Effector CD8-positive, alpha-beta T cell (primary cell): ENCODE results near the gene MOSMO.

Source experiments
- DNase-seq: peaks from one replicate; lab custom pipeline; 2025; lab: John Stamatoyannopoulos, UW

The MOSMO gene

GRCh38 chr16:22050963-22051362 lies 43.1 kb downstream of the MOSMO start:
- DNase-seq = no peak

DNA sequence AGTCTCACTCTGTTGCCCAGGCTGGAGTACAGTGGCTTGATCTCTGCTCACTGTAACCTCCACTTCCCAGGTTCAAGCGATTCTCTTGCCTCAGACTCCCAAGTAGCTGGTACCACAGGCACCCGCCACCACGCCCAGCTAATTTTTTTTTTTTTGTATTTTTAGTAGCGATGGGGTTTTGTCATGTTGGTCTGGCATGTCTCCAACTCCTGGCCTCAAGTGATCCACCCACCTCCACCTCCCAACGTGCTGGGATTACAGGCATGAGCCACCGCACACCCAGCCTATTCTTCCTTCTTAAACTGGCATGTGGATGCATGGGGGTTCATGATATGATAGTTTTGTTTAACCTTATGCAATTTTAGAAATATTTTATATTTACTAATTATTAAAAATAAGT lies 45.1 kb downstream of the MOSMO start:
- no peak for DNase-seq

DNA sequence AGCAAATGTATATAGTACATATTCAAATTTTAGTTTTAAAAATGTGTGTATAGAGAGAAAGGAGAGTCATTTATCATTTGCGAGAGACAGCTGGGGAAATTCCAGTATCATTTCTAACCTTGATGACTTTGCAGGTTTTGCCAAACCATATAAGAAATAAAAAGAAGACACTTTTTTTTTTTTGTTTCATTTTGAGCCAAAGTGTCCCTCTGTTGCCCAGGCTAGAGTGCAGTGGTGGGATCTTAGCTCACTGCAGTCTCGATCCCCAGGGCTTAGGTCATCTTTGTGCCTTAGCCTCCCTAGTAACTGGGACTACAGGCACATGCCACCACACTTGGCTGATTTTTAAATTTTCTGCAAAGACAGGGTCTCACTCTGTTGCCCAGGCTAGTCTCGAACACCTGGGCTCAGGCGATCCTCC lies 46.0 kb downstream of the MOSMO start:
- DNase-seq = no peak

DNA sequence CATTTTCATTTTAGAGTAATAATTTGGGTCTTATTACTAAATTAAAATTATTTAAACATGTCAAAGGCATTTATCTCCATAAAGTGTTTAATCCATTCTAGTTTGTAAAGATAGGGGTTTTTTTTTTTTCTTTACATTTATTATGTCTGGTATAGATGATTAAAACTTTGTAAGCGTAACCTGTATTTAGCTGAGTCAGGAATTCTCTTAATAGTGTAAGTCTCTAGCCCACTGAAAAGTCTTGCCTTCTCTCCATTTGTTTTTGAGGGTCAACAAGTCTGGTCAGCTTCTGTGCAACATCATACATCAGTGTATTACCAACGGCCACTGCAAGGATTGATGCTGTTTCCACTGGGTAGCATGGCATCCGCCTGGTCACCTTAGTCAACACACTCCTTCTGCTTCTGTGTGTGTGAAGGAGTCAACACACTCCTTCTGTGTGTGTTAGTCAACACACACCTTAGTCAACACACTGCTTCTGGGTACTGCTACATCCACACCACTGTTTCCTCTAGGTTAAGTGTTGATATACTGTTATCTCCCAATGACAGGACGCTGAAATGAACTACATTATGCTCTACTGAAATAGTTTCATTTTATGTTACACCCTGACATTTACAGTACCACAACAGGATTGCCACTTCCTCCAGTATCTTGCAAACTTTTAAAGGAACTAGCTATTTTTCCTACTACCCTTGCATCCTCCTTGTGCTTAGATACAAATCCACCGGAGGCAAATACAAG lies 47.1 kb downstream of the MOSMO start:
- DNase-seq = no peak

DNA sequence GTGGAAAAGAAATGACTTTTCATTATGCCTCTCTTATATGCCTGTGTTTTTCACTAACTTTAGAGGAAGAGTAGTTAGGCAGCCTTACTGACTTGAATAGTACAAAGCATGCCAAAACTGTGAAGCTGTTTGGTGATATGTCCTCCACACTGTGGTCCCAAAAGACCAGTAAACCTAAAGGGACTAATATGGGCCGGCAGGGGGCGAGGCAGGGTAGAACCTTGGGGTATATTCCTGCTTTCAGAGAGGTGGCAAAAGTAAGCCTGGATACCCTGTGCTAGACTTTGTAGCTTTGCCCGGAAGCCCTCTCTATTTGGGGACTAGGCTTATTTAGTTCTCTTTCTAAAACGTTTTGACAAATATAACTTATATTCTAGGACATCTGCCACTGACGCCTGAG lies 48.0 kb downstream of the MOSMO start:
- no peak for DNase-seq

DNA sequence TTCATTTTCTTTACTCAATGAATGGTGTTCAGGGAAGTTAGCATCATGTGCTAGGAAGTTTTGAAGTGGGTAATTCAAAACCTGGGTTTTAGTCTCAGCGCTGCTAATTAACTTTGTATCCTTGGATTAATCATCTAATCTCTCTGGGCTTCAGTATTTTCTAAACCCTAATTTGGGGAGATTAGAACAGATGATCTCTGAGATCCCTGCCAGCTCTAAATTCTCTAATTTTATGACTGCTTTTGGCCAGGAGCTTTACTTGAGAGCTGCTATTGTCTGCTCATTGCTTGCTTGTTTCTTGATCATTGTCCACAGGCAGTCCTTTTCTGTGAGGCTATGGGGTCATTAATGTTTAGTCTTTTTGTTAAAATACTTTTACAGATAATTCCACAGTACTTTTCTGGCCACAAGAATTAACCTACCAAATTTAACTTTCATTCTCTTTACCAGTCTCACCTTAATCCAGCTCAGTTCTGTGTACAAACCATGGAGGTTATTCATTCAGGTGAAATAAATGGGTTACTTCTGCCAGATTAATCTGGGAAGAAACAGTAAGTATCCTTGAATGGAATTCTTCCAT lies 56.1 kb downstream of the MOSMO start:
- no peak for DNase-seq

DNA sequence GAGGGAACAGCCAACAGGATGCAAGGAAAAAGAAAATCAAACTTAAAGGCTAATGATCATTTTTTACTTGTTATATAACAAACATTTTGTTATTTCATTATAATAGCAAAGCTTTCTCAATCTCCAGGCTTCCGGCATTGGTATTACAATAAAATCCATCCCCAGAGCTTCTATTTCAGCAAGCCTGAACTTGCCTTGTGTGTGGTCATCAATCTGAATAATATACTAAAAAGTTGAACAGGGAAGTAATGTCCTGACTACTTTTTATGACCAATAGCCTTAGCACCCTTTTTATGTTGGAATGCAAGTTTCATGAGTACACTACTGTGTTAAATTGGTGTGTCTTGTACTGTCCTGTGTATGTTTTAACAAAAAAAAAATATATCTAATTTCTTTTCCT lies 57.3 kb downstream of the MOSMO start:
- DNase-seq = no peak

DNA sequence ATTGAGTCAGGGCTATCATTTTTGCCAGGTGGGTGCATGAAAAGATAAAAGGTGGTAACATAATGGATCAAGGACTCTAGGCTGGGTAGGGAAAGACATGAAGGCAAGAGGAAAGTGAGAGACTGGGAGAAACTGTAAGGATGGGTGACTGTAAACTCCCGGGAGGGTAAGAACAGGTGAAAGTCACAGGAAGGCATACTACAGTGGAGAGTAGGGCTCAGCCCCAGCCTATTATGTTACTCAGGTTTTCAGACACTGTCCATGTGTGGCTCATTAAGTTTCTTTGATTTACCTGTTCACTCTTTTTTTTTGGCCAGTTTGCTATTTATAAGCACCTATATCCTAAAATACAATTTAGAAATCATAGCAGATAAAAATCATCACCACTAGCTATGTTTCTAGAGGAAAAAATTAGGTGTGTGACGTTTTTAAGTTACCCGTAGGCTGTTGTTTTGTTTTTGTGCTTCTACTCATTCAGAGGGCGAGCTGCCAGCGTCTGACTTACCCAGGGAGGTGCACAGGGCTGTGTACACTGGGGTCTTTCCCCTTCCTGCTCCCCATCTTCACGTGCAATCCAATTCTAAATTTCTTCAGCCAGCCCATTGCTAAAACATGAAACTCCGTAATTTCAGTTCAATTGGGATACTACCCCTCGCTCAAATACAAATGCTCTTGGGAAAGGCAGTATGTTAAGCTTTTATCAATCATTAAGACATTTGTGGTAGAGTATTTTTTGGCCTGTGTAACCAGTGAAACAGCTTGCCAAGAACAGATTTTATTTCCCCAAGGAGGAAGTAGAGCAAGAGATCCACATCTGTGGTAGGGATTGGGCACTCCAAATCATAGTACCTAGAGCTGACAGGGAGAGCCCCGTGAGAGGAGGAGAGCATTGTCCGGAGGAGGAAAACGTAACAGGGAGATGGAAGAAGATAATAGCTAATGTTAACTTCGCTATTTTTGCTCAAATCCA lies 62.7 kb downstream of the MOSMO start:
- DNase-seq = no peak

- DNase-seq = no peak
Measured at GRCh38 chr16:22071331-22071910, 63.5 kb downstream of the MOSMO start.

DNA sequence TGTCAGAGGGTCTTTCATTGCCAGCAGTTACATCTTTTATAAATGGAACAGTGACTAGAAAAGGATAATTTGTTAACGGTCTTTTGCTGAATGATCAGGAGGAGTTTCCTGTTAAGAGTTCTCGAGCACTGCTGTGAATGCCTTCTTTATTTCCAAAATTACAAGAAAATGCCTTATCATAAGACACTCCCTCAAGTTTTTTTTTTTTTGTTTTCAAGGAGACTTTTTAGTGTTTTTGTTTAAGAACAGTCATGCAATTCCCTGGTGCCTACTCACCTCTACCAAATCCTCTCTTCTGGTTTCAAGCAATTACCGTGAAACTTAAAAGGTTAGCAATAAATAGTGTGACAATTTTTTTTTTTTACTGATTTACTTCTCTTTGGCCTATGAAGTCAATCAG lies 65.4 kb downstream of the MOSMO start:
- DNase-seq = no peak

DNA sequence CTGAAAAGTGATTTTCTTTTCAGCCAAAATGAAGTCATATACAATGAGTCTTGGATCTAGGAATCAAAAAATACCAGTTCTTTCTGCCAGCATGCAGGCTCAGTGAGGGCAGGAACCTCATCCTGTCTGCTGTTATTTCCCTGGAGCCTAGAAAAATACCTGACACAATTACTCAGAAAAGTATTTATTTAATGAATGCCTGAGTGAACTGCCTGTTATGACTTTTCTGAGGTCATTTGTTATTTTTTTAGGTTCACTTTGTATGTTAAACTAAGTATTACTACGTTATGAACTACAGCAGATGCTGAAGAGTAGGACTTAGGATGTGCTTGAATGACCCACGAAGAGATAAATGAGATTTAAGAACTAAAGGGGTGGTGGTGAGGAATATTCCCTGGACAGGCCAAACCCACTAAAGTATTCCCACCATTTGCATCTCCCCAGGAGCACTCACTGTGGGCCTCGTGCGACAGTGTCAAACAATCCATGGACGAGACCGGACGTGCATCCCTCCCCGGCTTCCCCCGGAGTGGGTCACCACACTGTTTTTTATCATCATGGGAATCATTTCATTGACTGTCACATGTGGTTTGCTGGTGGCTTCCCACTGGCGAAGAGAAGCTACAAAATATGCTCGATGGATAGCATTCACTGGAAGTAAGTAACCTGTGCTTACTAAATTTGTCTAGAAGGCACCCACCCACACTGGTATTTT lies 67.3 kb downstream of the MOSMO start:
- DNase-seq = no peak

DNA sequence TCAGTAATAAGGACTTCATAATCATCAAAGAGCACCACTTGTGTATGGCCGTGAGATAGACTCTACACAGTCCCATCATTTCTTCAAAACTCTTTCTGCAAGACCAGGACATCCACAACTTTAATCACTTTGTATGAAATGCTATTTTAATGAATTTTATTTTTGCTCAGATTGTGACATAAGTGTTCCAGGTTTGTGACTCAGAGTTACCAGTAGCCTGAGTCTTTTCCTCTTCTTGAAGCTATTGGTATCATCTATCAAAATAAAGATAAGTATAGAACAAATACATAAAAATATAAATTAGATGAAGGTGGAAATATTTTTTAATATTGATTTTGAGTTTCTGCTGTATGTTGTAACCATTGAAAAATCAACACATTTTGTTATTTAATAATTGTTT lies 67.9 kb downstream of the MOSMO start:
- no peak for DNase-seq

- DNase-seq = peak; percentile 44
Measured at GRCh38 chr16:22077700-22078313, 69.9 kb downstream of the MOSMO start.

DNA sequence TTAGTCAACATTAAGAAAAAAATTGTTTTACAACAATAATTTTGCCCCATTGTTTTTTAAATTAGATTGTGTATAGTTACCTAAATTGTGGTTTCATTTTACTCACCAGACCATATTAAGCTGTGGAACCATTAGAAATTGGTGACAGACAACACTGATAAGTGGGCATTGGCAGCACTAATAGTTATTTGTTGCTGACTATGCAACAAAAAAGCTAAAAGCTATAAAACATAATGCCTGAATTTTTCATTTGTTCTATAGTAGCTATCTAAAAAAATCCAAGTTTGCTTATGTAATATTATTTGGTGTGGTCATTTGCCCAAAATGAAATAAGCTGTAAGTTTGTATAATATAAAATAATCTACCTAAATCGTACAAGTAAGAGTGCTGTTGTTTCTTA lies 70.7 kb downstream of the MOSMO start:
- no peak for DNase-seq

DNA sequence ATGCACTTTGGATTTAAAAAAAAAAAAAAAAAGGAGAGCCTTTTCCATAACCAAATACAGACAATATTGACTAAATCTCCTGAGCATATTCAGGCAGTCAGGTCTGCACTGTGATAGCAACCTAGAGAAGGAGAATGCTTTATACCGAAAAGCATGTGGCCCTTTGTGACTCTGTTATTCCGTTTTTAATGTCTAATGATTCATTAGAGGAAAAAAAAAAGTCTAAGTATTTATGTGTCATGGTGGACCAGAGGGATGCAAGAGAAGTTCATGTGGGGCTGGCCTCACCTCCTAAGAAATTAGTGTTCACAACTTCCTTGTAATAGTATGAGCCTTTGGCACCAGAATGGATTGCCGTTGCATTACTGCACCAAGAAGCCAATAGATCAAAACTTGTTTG lies 73.1 kb downstream of the MOSMO start:
- DNase-seq = no peak

- DNase-seq = no peak
Measured at GRCh38 chr16:22086440-22086839, 78.5 kb downstream of the MOSMO start.

- no peak for DNase-seq
Measured at GRCh38 chr16:22088642-22089041, 80.7 kb downstream of the MOSMO start.

- DNase-seq = no peak
Measured at GRCh38 chr16:22089910-22090309, 82.0 kb downstream of the MOSMO start.

- DNase-seq = no peak
Measured at GRCh38 chr16:22091721-22092120, 83.8 kb downstream of the MOSMO start.

GRCh38 chr16:22092143-22092933 lies 84.4 kb downstream of the MOSMO start, which contains the start of gene VWA3A:
Gene VWA3A (plus strand): TSS chr16:22092541. CDS start chr16:22092638, 97 bp downstream.
- DNase-seq = no peak
